Gastrocnemius medialis (tissue), 4 donors: ENCODE results near the gene JAG2. TPM values are rescaled to one million over a fixed set of nuclear protein-coding genes. Genes with fewer than 3 reads are reported as not detected.
"Not testable (repeated sequence)": the region's sequence is repeated elsewhere in the genome, so short reads cannot be mapped to it uniquely, and the experiment has no call there.

Source experiments
- ATAC-seq, 2 donors: fragments of 150-250 bp; one replicate each; pipeline ENCODE4 v1.9.1; 2016
- DNase-seq, 2 donors: peaks; one replicate each; pipeline ENCODE4 v3.0.0-alpha.2; 2019
- H3K27ac ChIP-seq, 4 donors: fragments of 200-600 bp; sonication (generic); 1 replicate in 1 of 4; 2 replicates in 3 of 4; pipeline ENCODE4 v1.5.1; 2016 to 2018; ENCODE audit warnings: mild to moderate bottlenecking in 2 of 4, moderate library complexity in 1 of 4
- H3K27me3 ChIP-seq, 3 donors: fragments of 200-600 bp; sonication (generic) in 2 of 3; 1 replicate in 1 of 3; 2 replicates in 2 of 3; pipeline versions ENCODE4 v1.5.1 to v1.6.0; 2016 to 2019; ENCODE audit warnings: mild to moderate bottlenecking in 1 of 3, moderate library complexity in 1 of 3
- H3K36me3 ChIP-seq, 2 donors: fragments of 200-600 bp; sonication (generic) in 1 of 2; one replicate each; pipeline ENCODE4 v1.5.1; 2017 to 2018
- H3K4me1 ChIP-seq, 2 donors: fragments of 200-600 bp; sonication (generic) in 1 of 2; one replicate each; pipeline ENCODE4 v1.5.1; 2016 to 2017; ENCODE audit warnings: mild to moderate bottlenecking in 2 of 2
- H3K4me3 ChIP-seq, 4 donors: fragments of 200-600 bp; sonication (generic) in 3 of 4; 1 replicate in 1 of 4; 2 replicates in 3 of 4; pipeline ENCODE4 v1.5.1; 2016 to 2019; ENCODE audit warnings: mild to moderate bottlenecking in 2 of 4
- H3K9me3 ChIP-seq, 3 donors: fragments of 200-600 bp; sonication (generic) in 2 of 3; 1 replicate in 1 of 3; 2 replicates in 2 of 3; pipeline ENCODE4 v1.5.1; 2016 to 2019
- CTCF ChIP-seq, 5 experiments: fragments of 450-650 bp in 3 of 5; fragments of 200-600 bp in 2 of 5; sonication (generic) in 2 of 5; IDR thresholded peaks in 4 of 5; conservative IDR thresholded peaks in 1 of 5; 1 replicate in 4 of 5; 2 replicates in 1 of 5; pipeline ENCODE4 v1.5.1; 2016 to 2019; ENCODE audit warnings: antibody characterized with exemption in 5 of 5, mild to moderate bottlenecking in 3 of 5, moderate library complexity in 3 of 5
- POLR2A ChIP-seq, 2 donors: fragments of 450-650 bp; IDR thresholded peaks; one replicate each; pipeline ENCODE4 v1.6.1; 2017; ENCODE audit warnings: antibody characterized with exemption in 2 of 2, mild to moderate bottlenecking in 2 of 2, moderate library complexity in 2 of 2
- in situ Hi-C, 4 donors: fragments of 200-750 bp; cut with MboI; loops; one replicate each; pipeline versions ENCODE4 v1.15.0 to v1.8.0; 2017; ENCODE audit warnings: low sequenced_read_pairs in 4 of 4
- intact Hi-C: fragments of 100-400 bp; cut with DNase I; formaldehyde crosslinking; loops from one replicate; pipeline ENCODE4 v1.15.1; 2023; ENCODE audit warnings: low total_unique reads
- total RNA-seq, 4 donors: library from RNA; depleted of rRNA; stranded (reverse); fragments of >200 nt; gene quantifications; one replicate each; pipeline versions ENCODE4 v1.1.0 to v1.2.3, GENCODE V29; 2016

The JAG2 gene
- total RNA-seq, 4 donors from 2014 or later, result 8.0 to 17.9 (median 15.7) TPM

- no peak for TF ChIP-seq CTCF (IDR thresholded peaks at IDR 0.05 in 4 of 5, conservative IDR thresholded peaks at IDR 0.05 in 1 of 5)
- no peak for TF ChIP-seq POLR2A (IDR thresholded peaks at IDR 0.05)
- H3K36me3 ChIP-seq, result no peaks in the 10 kb centered on the region
- in situ Hi-C loops (no loop called here), intact Hi-C loops (no loop called here)
- no peak overlapping the region for H3K27ac ChIP-seq
- H3K4me3 ChIP-seq, result no peak overlapping the region
- peaks cover 0 to 15% (median 0%) of the 10 kb centered on the region in 3 donors for H3K27me3 ChIP-seq
- H3K4me1 ChIP-seq, result no peaks in the 10 kb centered on the region
- DNase-seq (no peak), ATAC-seq (no peak)
- peaks cover 0 to 9% (median 6%) of the 10 kb centered on the region in 3 donors for H3K9me3 ChIP-seq
Measured at GRCh38 chr14:105117257-105117646, 51.3 kb downstream of the JAG2 start.

GRCh38 chr14:105116451-105117256 is 51.9 kb downstream of the JAG2 start:
- Histone ChIP-seq H3K4me1 (no peaks in the 10 kb centered on the region), H3K9me3 (peaks cover 0 to 3% (median 2%) of the 10 kb centered on the region in 3 donors), H3K27ac (no peak overlapping the region), H3K27me3 (peaks cover 0 to 15% (median 0%) of the 10 kb centered on the region in 3 donors), H3K36me3 (no peaks in the 10 kb centered on the region), H3K4me3 (no peak overlapping the region)
- no peak for TF ChIP-seq POLR2A (IDR thresholded peaks at IDR 0.05)
- ATAC-seq (no peak), DNase-seq (no peak)
- in situ Hi-C loops, result no loop called here
- intact Hi-C loops, result no loop called here

- H3K27ac ChIP-seq, H3K36me3 ChIP-seq, H3K4me3 ChIP-seq, DNase-seq, intact Hi-C loops, H3K27me3 ChIP-seq, H3K4me1 ChIP-seq, ATAC-seq, H3K9me3 ChIP-seq, in situ Hi-C loops: not testable (repeated sequence)
Measured at GRCh38 chr14:105109243-105109642, 59.3 kb downstream of the JAG2 start.

GRCh38 chr14:105108516-105108864 is 60.1 kb downstream of the JAG2 start:
- TF ChIP-seq POLR2A (IDR thresholded peaks at IDR 0.05), result no peak
- no peak for TF ChIP-seq CTCF (IDR thresholded peaks at IDR 0.05 in 4 of 5, conservative IDR thresholded peaks at IDR 0.05 in 1 of 5)
- Histone ChIP-seq H3K27ac (no peak overlapping the region), H3K4me3 (no peak overlapping the region), H3K4me1 (no peaks in the 10 kb centered on the region), H3K36me3 (no peaks in the 10 kb centered on the region), H3K27me3 (peaks cover 6 to 16% (median 8%) of the 10 kb centered on the region in 3 donors), H3K9me3 (peaks cover 0 to 3% (median 0%) of the 10 kb centered on the region in 3 donors)
- intact Hi-C loops, result no loop called here
- in situ Hi-C loops, result no loop called here
- no peak for ATAC-seq
- no peak for DNase-seq

- DNase-seq (no peak), ATAC-seq (no peak)
- intact Hi-C loops, result no loop called here
- in situ Hi-C loops, result no loop called here
- H3K27me3 ChIP-seq, result peaks cover 6 to 20% (median 10%) of the 10 kb centered on the region in 3 donors
- H3K27ac ChIP-seq, result no peak overlapping the region
- peaks cover 0 to 5% (median 0%) of the 10 kb centered on the region in 3 donors for H3K9me3 ChIP-seq
- no peaks in the 10 kb centered on the region for H3K4me1 ChIP-seq
- TF ChIP-seq CTCF (IDR thresholded peaks at IDR 0.05 in 4 of 5, conservative IDR thresholded peaks at IDR 0.05 in 1 of 5), result no peak
- no peak for TF ChIP-seq POLR2A (IDR thresholded peaks at IDR 0.05)
- no peak overlapping the region for H3K4me3 ChIP-seq
- H3K36me3 ChIP-seq, result no peaks in the 10 kb centered on the region
Measured at GRCh38 chr14:105107781-105108515, 60.6 kb downstream of the JAG2 start.
